Measurements from ENCODE around the gene SH3GL3.
A peak's percentile ranks its signal among the peaks of the same experiment; 100 is the strongest.

The SH3GL3 gene

GRCh38 chr15:83558146-83558545, 111.0 kb downstream of the SH3GL3 start:
- H3K4me3 ChIP-seq (ENCODE audit: control insufficient read depth, low read depth, low read length): no peak overlapping the region
- no peak for DNase-seq (ENCODE audit: low read depth)
- no peak for TF ChIP-seq CTCF (IDR thresholded peaks at IDR 0.05; ENCODE audit: control insufficient read depth, insufficient read depth, low read depth, low read length, missing control alignments)

- H3K4me3 ChIP-seq (ENCODE audit: control insufficient read depth, low read depth, low read length): no peak overlapping the region
- peak; percentile 13 for DNase-seq (ENCODE audit: low read depth)
- peak; percentile 89 for TF ChIP-seq CTCF (IDR thresholded peaks at IDR 0.05; ENCODE audit: control insufficient read depth, insufficient read depth, low read depth, low read length, missing control alignments)
These were observed 112.3 kb downstream of the SH3GL3 start for GRCh38 chr15:83559310-83559966.

- no peak for TF ChIP-seq CTCF (IDR thresholded peaks at IDR 0.05; ENCODE audit: control insufficient read depth, insufficient read depth, low read depth, low read length, missing control alignments)
- H3K4me3 ChIP-seq (ENCODE audit: control insufficient read depth, low read depth, low read length): no peak overlapping the region
- no peak for DNase-seq (ENCODE audit: low read depth)
These were observed 114.5 kb downstream of the SH3GL3 start for GRCh38 chr15:83561661-83562060.

- no peak for DNase-seq (ENCODE audit: low read depth)
- TF ChIP-seq CTCF (IDR thresholded peaks at IDR 0.05; ENCODE audit: control insufficient read depth, insufficient read depth, low read depth, low read length, missing control alignments): no peak
- no peak overlapping the region for H3K4me3 ChIP-seq (ENCODE audit: control insufficient read depth, low read depth, low read length)
These were observed 118.0 kb downstream of the SH3GL3 start for GRCh38 chr15:83565138-83565537.

GRCh38 chr15:83565553-83566159, 118.5 kb downstream of the SH3GL3 start:
- TF ChIP-seq CTCF (IDR thresholded peaks at IDR 0.05; ENCODE audit: control insufficient read depth, insufficient read depth, low read depth, low read length, missing control alignments): peak; percentile 59
- no peak overlapping the region for H3K4me3 ChIP-seq (ENCODE audit: control insufficient read depth, low read depth, low read length)
- no peak for DNase-seq (ENCODE audit: low read depth)

- TF ChIP-seq CTCF (IDR thresholded peaks at IDR 0.05; ENCODE audit: control insufficient read depth, insufficient read depth, low read depth, low read length, missing control alignments): no peak
- DNase-seq (ENCODE audit: low read depth): no peak
- no peak overlapping the region for H3K4me3 ChIP-seq (ENCODE audit: control insufficient read depth, low read depth, low read length)
These were observed 120.2 kb downstream of the SH3GL3 start for GRCh38 chr15:83567318-83567717.

All from AG09309 (cell line).